Heart left ventricle (tissue), 16 donors: Measurements from ENCODE around the gene CERS5. TPM values are rescaled to one million over a fixed set of nuclear protein-coding genes. Genes with fewer than 3 reads are reported as not detected.

Experiments
- ATAC-seq, 4 donors: fragments of 200-7000 bp; cut with Tn5 transposase; one replicate each; pipeline ENCODE4 v1.9.1; 2020 to 2022; ENCODE audit warnings: moderate library complexity in 4 of 4, mild to moderate bottlenecking in 3 of 4, moderate number of reproducible peaks in 1 of 4
- DNase-seq, 5 donors: peaks; one replicate each; pipeline ENCODE4 v3.0.0-alpha.2; 2020
- H3K27ac ChIP-seq, 12 donors: fragments of 200-600 bp; sonication (generic) in 4 of 12; one replicate each; pipeline versions ENCODE4 v1.5.0 to v1.8.0; 2016 to 2022; ENCODE audit warnings: mild to moderate bottlenecking in 2 of 12
- H3K27me3 ChIP-seq, 9 donors: fragments of 200-600 bp; sonication (generic) in 2 of 9; one replicate each; pipeline versions ENCODE4 v1.5.1 to v1.8.0; 2016 to 2022; ENCODE audit warnings: mild to moderate bottlenecking in 3 of 9
- H3K36me3 ChIP-seq, 9 donors: fragments of 200-600 bp; sonication (generic) in 2 of 9; one replicate each; pipeline versions ENCODE4 v1.5.0 to v1.8.0; 2018 to 2022; ENCODE audit warnings: mild to moderate bottlenecking in 2 of 9
- H3K4me1 ChIP-seq, 12 donors: fragments of 200-600 bp; sonication (generic) in 4 of 12; one replicate each; pipeline versions ENCODE4 v1.5.0 to v1.8.0; 2016 to 2022; ENCODE audit warnings: mild to moderate bottlenecking in 3 of 12
- H3K4me3 ChIP-seq, 12 donors: fragments of 200-600 bp; sonication (generic) in 4 of 12; one replicate each; pipeline versions ENCODE4 v1.5.0 to v1.8.0; 2017 to 2022; ENCODE audit warnings: mild to moderate bottlenecking in 9 of 12, moderate library complexity in 4 of 12
- H3K9me3 ChIP-seq, 12 donors: fragments of 200-600 bp; sonication (generic) in 4 of 12; one replicate each; pipeline versions ENCODE4 v1.5.0 to v1.8.0; 2016 to 2022; ENCODE audit warnings: mild to moderate bottlenecking in 1 of 12
- POLR2A ChIP-seq, 2 donors: fragments of 450-650 bp; IDR thresholded peaks; one replicate each; pipeline ENCODE4 v1.6.1; 2017; ENCODE audit warnings: antibody characterized with exemption in 2 of 2, mild to moderate bottlenecking in 2 of 2, moderate library complexity in 2 of 2
- WGBS, 4 donors: extraction: QIAGEN DNeasy Blood & Tissue Kit in 2 of 4; methylation state at CpG; one replicate each; pipeline versions ENCODE4 v1.1.5 to v1.1.7; 2013 to 2018; 5-methylcytosine and 5-hydroxymethylcytosine counted together
- intact Hi-C, 10 donors: fragments of 100-400 bp; cut with DNase I; formaldehyde crosslinking; loops; one replicate each; pipeline versions ENCODE4 v1.11.1 to v1.14.2; 2022
- polyA plus RNA-seq, 2 donors: library from polyadenylated mRNA; stranded (reverse); fragments of 200-250 nt; gene quantifications; one replicate each; pipeline ENCODE4 v1.2.3, GENCODE V29; 2013
- total RNA-seq, 9 donors: library from RNA; depleted of rRNA in 2 of 9; stranded (reverse); fragments of >200 nt in 2 of 9; fragmentation: NEBNext Ultra II Directional in 3 of 9; extraction: Animal tissue kit (Norgen Biotek cat#: 25700) in 3 of 9; gene quantifications; one replicate each; pipeline versions ENCODE4 v1.1.0 to v1.2.4, GENCODE V29; 2016 to 2023
- TF ChIP-seq, protein P1 (sequence below), 12 donors: fragments of 200-600 bp; sonication (generic) in 4 of 12; IDR thresholded peaks; one replicate each; pipeline versions ENCODE4 v1.5.0 to v1.8.0; 2018 to 2022; ENCODE audit warnings: antibody characterized with exemption in 12 of 12, mild to moderate bottlenecking in 5 of 12
- donor health status: ischemic (EF 13 %, LVEDD 7.1; RV severe dilation, severe dysfunction).
- donor health status: healthy with polysubstance abuse.
- donor health status: DM: no; HTN: yes; CAD: no.
- donor health status: DM: no; HTN: no; CAD: no.
- donor health status: ischemic (EF 25% LVEDD 6.9; RV normal size, moderate dysfunction).
- donor health status: ischemic (EF 25% LVEDD 5.7; RV mildly dilated, moderate dysfunction).
- donor health status: healthy.
- donor health status: DM: yes; HTN: yes; CAD: no.
- donor health status: ischemic (EF 35%, LVEDD 5.7; RV mildly dilated, moderate dysfunction).
- donor health status: nonischemic (EF 11% LVEDD 7.7; RV severe dilation, severe dysfunction).
- donor health status: DM: yes; HTN: yes; CAD: no.
- donor health status: PGD.
- donor health status: ischemic (EF 29% LVEDD 5.4; RV normal size, mild dysfunction).
- donor health status: nonischemic (EF 23%, LVEDD 6.1; RV moderate dilation, normal function).

Gene CERS5
- total and polyA plus RNA-seq, 11 donors: 6.8 to 28.4 (median 11.7) TPM

DNA sequence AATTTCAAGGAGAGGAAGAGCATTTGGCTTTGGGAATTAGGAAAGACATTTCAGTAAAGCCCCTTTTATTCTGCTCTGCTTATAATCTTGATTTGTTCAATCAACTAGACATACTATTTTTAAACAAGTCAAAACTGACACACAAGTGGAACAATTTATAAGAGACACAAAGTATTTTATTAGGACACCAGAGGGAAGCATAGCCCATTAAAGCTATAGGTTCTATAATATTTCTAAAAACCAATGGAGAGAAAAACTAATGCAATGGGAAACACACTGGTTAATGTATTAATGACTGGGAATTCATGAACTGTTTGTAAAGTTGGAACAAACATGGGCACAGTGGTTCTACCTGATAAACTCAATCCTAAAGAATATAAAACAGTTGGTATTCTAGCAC is 15.3 kb upstream of the CERS5 start:
- no peaks in the 10 kb centered on the region for H3K9me3 ChIP-seq
- intact Hi-C loops: loop anchor here in 5 of 10 donors (10.0 kb wide), 2 partner anchors 132 to 218 kb away; partner anchors contain the start of gene AQP5 (in 1 of the 5)
- no peak overlapping the region for H3K27ac ChIP-seq
- ATAC-seq (no peak), DNase-seq (no peak)
- no peak for TF ChIP-seq POLR2A (IDR thresholded peaks at IDR 0.05)
- TF ChIP-seq, protein P1, sequence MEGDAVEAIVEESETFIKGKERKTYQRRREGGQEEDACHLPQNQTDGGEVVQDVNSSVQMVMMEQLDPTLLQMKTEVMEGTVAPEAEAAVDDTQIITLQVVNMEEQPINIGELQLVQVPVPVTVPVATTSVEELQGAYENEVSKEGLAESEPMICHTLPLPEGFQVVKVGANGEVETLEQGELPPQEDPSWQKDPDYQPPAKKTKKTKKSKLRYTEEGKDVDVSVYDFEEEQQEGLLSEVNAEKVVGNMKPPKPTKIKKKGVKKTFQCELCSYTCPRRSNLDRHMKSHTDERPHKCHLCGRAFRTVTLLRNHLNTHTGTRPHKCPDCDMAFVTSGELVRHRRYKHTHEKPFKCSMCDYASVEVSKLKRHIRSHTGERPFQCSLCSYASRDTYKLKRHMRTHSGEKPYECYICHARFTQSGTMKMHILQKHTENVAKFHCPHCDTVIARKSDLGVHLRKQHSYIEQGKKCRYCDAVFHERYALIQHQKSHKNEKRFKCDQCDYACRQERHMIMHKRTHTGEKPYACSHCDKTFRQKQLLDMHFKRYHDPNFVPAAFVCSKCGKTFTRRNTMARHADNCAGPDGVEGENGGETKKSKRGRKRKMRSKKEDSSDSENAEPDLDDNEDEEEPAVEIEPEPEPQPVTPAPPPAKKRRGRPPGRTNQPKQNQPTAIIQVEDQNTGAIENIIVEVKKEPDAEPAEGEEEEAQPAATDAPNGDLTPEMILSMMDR (IDR thresholded peaks at IDR 0.05): peak in 4 of 12 donors; percentile 17 to 26 (median 20)
- H3K4me1 ChIP-seq: peaks cover 0 to 40% (median 18%) of the 10 kb centered on the region in 12 donors
- H3K27me3 ChIP-seq: no peaks in the 10 kb centered on the region
- H3K36me3 ChIP-seq: peaks cover 0 to 65% (median 44%) of the 10 kb centered on the region in 9 donors
- no peak overlapping the region for H3K4me3 ChIP-seq

DNA sequence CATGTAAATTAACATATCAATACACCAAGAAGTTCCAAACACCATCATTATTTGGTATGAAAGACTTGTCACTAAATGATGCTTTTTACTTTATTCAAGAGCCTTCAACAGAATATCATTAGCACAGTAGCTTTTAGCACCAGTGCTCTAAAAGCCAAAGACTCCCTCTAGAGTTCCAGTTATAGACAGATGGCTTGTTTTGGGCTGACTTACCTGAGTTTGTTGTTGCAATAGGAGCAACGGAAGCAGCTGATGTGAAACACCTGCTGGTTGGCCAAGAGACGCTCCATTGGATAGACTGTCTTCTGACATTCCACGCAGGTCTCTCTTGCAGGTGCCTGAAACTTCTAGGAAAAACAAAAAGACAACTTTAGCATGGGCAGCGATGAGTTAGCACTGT is 14.5 kb upstream of the CERS5 start:
- H3K27me3 ChIP-seq: no peaks in the 10 kb centered on the region
- TF ChIP-seq, protein P1 (IDR thresholded peaks at IDR 0.05): no peak
- TF ChIP-seq POLR2A (IDR thresholded peaks at IDR 0.05): no peak
- no peak overlapping the region for H3K27ac ChIP-seq
- 92 to 96% (median 92%) methylated on average over 4 of the region's 4 CpGs for WGBS, 4 donors
- H3K4me1 ChIP-seq: peaks cover 0 to 33% (median 15%) of the 10 kb centered on the region in 12 donors
- H3K9me3 ChIP-seq: no peaks in the 10 kb centered on the region
- ATAC-seq (no peak), DNase-seq (no peak)
- H3K4me3 ChIP-seq: no peak overlapping the region
- intact Hi-C loops: loop anchor here in 5 of 10 donors (10.0 kb wide), 2 partner anchors 133 to 217 kb away; partner anchors contain the start of gene AQP5 (in 1 of the 5)
- H3K36me3 ChIP-seq: peaks cover 0 to 72% (median 52%) of the 10 kb centered on the region in 9 donors

DNA sequence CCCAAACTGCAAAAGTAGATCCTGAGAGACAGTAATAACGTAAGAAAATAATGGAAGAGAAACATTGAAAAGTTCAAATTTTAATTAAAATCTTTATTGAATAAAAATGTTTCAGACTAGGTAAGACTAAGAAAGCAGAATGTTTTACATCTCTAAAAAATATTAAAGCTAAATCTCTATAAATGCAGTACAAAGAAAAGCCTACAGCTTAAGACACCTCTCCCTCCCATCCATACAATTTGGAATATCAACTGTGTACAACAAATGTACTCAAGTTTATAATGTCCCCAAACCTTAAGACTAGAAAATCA is 8.5 kb upstream of the CERS5 start:
- no peak overlapping the region for H3K27ac ChIP-seq
- DNase-seq: no peak
- no peak overlapping the region for H3K4me3 ChIP-seq
- no peak for ATAC-seq
- WGBS, 4 donors: 25 to 34% (median 26%) methylated on average over 1 of the region's 1 CpG
- H3K4me1 ChIP-seq: no peaks in the 10 kb centered on the region
- H3K27me3 ChIP-seq: no peaks in the 10 kb centered on the region
- H3K36me3 ChIP-seq: peaks cover 0 to 51% (median 49%) of the 10 kb centered on the region in 9 donors
- no peak for TF ChIP-seq POLR2A (IDR thresholded peaks at IDR 0.05)
- TF ChIP-seq, protein P1 (IDR thresholded peaks at IDR 0.05): no peak
- H3K9me3 ChIP-seq: no peaks in the 10 kb centered on the region
- intact Hi-C loops: loop anchor here (1.0 to 10.0 kb wide), 10 partner anchors 41 to 211 kb away; partner anchors contain the start of genes SMARCD1 (in 3 of the 10), AQP5 (in 1 of the 10) and COX14 (in 1 of the 10)

DNA sequence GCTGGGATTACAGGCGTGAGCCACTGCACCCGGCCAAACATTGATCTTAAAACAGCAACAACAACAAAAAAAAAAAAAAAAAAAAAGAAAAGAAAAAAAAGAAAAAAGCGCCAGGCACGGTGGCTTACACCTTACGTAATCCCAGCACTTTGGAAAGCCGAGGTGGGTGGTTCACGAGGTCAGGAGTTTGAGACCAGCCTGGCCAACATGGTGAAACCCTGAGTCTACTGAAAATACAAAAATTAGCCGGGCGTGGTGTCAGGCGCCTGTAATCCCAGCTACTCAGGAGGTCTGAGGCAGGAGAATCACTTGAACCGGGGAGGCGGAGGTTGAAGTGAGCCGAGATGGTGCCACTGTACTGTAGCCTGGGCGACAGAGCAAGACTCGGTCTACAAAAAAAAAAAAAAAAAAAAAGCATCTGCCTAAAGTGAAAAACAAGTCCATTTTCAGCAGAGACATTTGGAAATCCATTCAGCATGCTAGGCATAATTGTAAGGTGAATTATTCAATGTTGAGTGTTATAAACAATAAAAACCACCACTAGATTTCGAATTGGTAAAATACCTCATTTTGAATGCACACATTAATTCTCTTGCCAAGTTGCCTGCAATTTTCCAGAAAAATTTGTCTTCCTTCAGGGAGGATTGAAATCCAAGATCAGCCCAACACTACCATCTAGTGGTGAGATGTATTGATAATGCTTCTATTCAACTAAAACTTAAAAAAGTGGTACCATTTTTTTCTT is 8.0 kb upstream of the CERS5 start:
- Histone ChIP-seq H3K36me3 (peaks cover 0 to 46% (median 43%) of the 10 kb centered on the region in 9 donors), H3K4me1 (no peaks in the 10 kb centered on the region), H3K4me3 (no peak overlapping the region), H3K9me3 (peaks cover 0 to under 1% (median 0%) of the 10 kb centered on the region in 12 donors), H3K27me3 (no peaks in the 10 kb centered on the region), H3K27ac (no peak overlapping the region)
- ATAC-seq: peak in 1 of 4 donors; percentile 46
- TF ChIP-seq, protein P1 (IDR thresholded peaks at IDR 0.05): peak; percentile 56 to 83 (median 68)
- no peak for TF ChIP-seq POLR2A (IDR thresholded peaks at IDR 0.05)
- intact Hi-C loops: loop anchor here (1.0 to 10.0 kb wide), 10 partner anchors 40 to 210 kb away; partner anchors contain the start of genes SMARCD1 (in 3 of the 10), AQP5 (in 1 of the 10) and COX14 (in 1 of the 10)
- DNase-seq: peak in 1 of 5 donors; percentile 22
- 68 to 73% (median 71%) methylated on average over 16 of the region's 16 CpGs for WGBS, 4 donors
